ENCODE measurements around the gene TSSK6. TPM values are rescaled to one million over a fixed set of nuclear protein-coding genes. Genes with fewer than 3 reads are reported as not detected.
A peak's percentile ranks its signal among the peaks of the same experiment; 100 is the strongest.

Gene TSSK6
- total and polyA plus RNA-seq, 2 experiments from 2014 or later: 0.63 to 4.9 TPM

GRCh38 chr19:19552798-19553197 is 37.5 kb upstream of the TSSK6 start:
- Mint-ChIP-seq H3K27me3 (ENCODE audit: insufficient read depth, low read depth, poor library complexity) (peaks cover 11% of the 10 kb centered on the region), H3K9me3 (no peaks in the 10 kb centered on the region; the same call in 1 of the 3 replicates), H3K27ac (no peak overlapping the region), H3K4me1 (peaks cover 6% of the 10 kb centered on the region; the same call in 1 of the 3 replicates), H3K36me3 (ENCODE audit: low read depth) (no peaks in the 10 kb centered on the region; the same call in 2 of the 3 replicates), H3K4me3 (no peak overlapping the region)
- Histone ChIP-seq H3K4me2 (no peak overlapping the region), H3K27me3 (ENCODE audit: insufficient read depth) (no peaks in the 10 kb centered on the region), H3K4me3 (no peak overlapping the region), H3F3A (replicated peaks; ENCODE audit: low read depth) (peaks cover 7% of the 10 kb centered on the region; the same call in 1 of the 2 replicates), H3K79me2 (replicated peaks; ENCODE audit: insufficient read depth) (no peaks in the 10 kb centered on the region), H3K9me2 (ENCODE audit: insufficient read depth) (no peaks in the 10 kb centered on the region), H3K4me1 (ENCODE audit: insufficient read depth) (no peaks in the 10 kb centered on the region), H2AFZ (peak overlapping the region; percentile 76; the same call in 1 of the 2 replicates), H3K36me3 (ENCODE audit: insufficient read depth) (no peaks in the 10 kb centered on the region), H4K20me1 (replicated peaks; ENCODE audit: insufficient read depth) (no peaks in the 10 kb centered on the region), H3K27ac (ENCODE audit: low read depth) (no peak overlapping the region)
- DNase-seq (ENCODE audit: low spot score) (peak; percentile 79), ATAC-seq (peak; percentile 75)
- TF ChIP-seq EZH2phosphoT487 (IDR thresholded peaks at IDR 0.05; ENCODE audit: unreplicated experiment) (no peak), CTCF (conservative IDR thresholded peaks at IDR 0.05; ENCODE audit: low read depth in 2 of 2) (peak; percentile 67 to 74), STAT1 (IDR thresholded peaks at IDR 0.05; ENCODE audit: unreplicated experiment) (no peak)

- H3K4me1 ChIP-seq (ENCODE audit: insufficient read depth): no peaks in the 10 kb centered on the region
- no peaks in the 10 kb centered on the region for H3K9me2 ChIP-seq (ENCODE audit: insufficient read depth)
- H2AFZ ChIP-seq: no peak overlapping the region
- peaks cover 7% of the 10 kb centered on the region; the same call in 1 of the 2 replicates for H3F3A ChIP-seq (replicated peaks; ENCODE audit: low read depth)
- no peak overlapping the region for H3K4me3 ChIP-seq
- no peak overlapping the region for H3K4me3 Mint-ChIP-seq
- no peak overlapping the region for H3K27ac Mint-ChIP-seq
- peaks cover 6% of the 10 kb centered on the region; the same call in 1 of the 3 replicates for H3K4me1 Mint-ChIP-seq
- no peak overlapping the region for H3K27ac ChIP-seq (ENCODE audit: low read depth)
- no peaks in the 10 kb centered on the region for H3K36me3 ChIP-seq (ENCODE audit: insufficient read depth)
- no peaks in the 10 kb centered on the region for H3K79me2 ChIP-seq (replicated peaks; ENCODE audit: insufficient read depth)
- no peaks in the 10 kb centered on the region; the same call in 1 of the 3 replicates for H3K9me3 Mint-ChIP-seq
- H3K27me3 Mint-ChIP-seq (ENCODE audit: insufficient read depth, low read depth, poor library complexity): peaks cover 11% of the 10 kb centered on the region
- H4K20me1 ChIP-seq (replicated peaks; ENCODE audit: insufficient read depth): no peaks in the 10 kb centered on the region
- ATAC-seq (no peak), DNase-seq (ENCODE audit: low spot score) (no peak)
- no peak overlapping the region for H3K4me2 ChIP-seq
- H3K27me3 ChIP-seq (ENCODE audit: insufficient read depth): no peaks in the 10 kb centered on the region
- H3K36me3 Mint-ChIP-seq (ENCODE audit: low read depth): no peaks in the 10 kb centered on the region; the same call in 2 of the 3 replicates
- TF ChIP-seq ETS1 (IDR thresholded peaks at IDR 0.05) (no peak), POLR2AphosphoS5 (IDR thresholded peaks at IDR 0.05; ENCODE audit: low read depth) (no peak), ZNF462 (CRISPR knock-in tag; IDR thresholded peaks at IDR 0.05) (no peak), CREB1 (CRISPR knock-in tag; IDR thresholded peaks at IDR 0.05; ENCODE audit: low read depth) (no peak), ZNF331 (CRISPR knock-in tag; IDR thresholded peaks at IDR 0.05; ENCODE audit: low read depth) (no peak), EZH2 (IDR thresholded peaks at IDR 0.05; ENCODE audit: low read depth, unreplicated experiment) (no peak), ZNF114 (CRISPR knock-in tag; IDR thresholded peaks at IDR 0.05) (no peak), NANOG (IDR thresholded peaks at IDR 0.05; ENCODE audit: borderline replicate concordance) (no peak)
Observed at GRCh38 chr19:19551853-19552192, 36.5 kb upstream of the TSSK6 start.

All from GM23338 (cell line).